OCI-LY7 (cell line): ENCODE measurements around the gene GRID2IP. TPM values are rescaled to one million over a fixed set of nuclear protein-coding genes. Genes with fewer than 3 reads are reported as not detected.

Experiments used
- BruUV-seq: library from RNA; stranded (reverse); fragments of 400-500 nt; replicated peaks from 2 replicates; lab custom pipeline; 2021; lab: Mats Ljungman, UMichigan
- CTCF ChIA-PET: fragments of 300-600 bp; sonication (Branson Sonifier 250); formaldehyde crosslinking; loops from one replicate; lab custom pipeline; 2022; ENCODE audit warnings: antibody characterized with exemption; ENCODE audit not compliant: unreplicated experiment; lab: Charles Lee
- POLR2A ChIA-PET: fragments of 300-600 bp; sonication (Branson Sonifier 250); formaldehyde crosslinking; loops from one replicate; lab custom pipeline; 2022; ENCODE audit warnings: antibody characterized with exemption; lab: Charles Lee
- DNase-seq: peaks from one replicate; pipeline ENCODE4 v3.0.0-alpha.2; 2015; ENCODE audit warnings: low spot score
- H2AFZ ChIP-seq: fragments of 200-600 bp; sonication (generic), shearing (Covaris generic); 2 replicates; pipeline ENCODE4 v1.6.1; 2014; ENCODE audit warnings: mild to moderate bottlenecking, antibody characterized with exemption, low read length, moderate library complexity
- H3K27ac ChIP-seq: fragments of 200-600 bp; sonication (generic); 2 replicates; pipeline ENCODE4 v1.5.1; 2014; ENCODE audit warnings: mixed run types, low read depth, mild to moderate bottlenecking, moderate library complexity, low read length, inconsistent platforms; ENCODE audit not compliant: poor library complexity, severe bottlenecking
- H3K36me3 ChIP-seq: fragments of 200-600 bp; sonication (generic); 2 replicates; pipeline ENCODE4 v1.6.1; 2014; ENCODE audit warnings: mild to moderate bottlenecking, antibody characterized with exemption, low read length, moderate library complexity, mixed read lengths; ENCODE audit not compliant: insufficient read depth
- H3K4me1 ChIP-seq: fragments of 200-600 bp; sonication (generic); 2 replicates; pipeline ENCODE4 v1.5.1; 2014; ENCODE audit warnings: mild to moderate bottlenecking, low read length; ENCODE audit not compliant: insufficient read depth, poor library complexity, severe bottlenecking
- H3K4me2 ChIP-seq: fragments of 200-600 bp; sonication (generic); 2 replicates; pipeline ENCODE4 v1.6.1; 2014; ENCODE audit warnings: mild to moderate bottlenecking, low read length
- H3K4me3 ChIP-seq: fragments of 200-600 bp; sonication (generic); 2 replicates; pipeline ENCODE4 v1.5.1; 2014; ENCODE audit warnings: mild to moderate bottlenecking, low read depth, low read length; ENCODE audit not compliant: poor library complexity, severe bottlenecking
- H3K79me2 ChIP-seq: fragments of 200-600 bp; sonication (generic); 2 replicates; pipeline ENCODE4 v1.6.1; 2016; ENCODE audit warnings: low read depth, mild to moderate bottlenecking, low read length, moderate library complexity, mixed read lengths; ENCODE audit not compliant: insufficient read depth
- H3K9me2 ChIP-seq: fragments of 200-600 bp; sonication (generic); 2 replicates; pipeline ENCODE4 v1.6.1; 2016; ENCODE audit warnings: mild to moderate bottlenecking, low read length, mixed read lengths; ENCODE audit not compliant: insufficient read depth
- H3K9me3 ChIP-seq: fragments of 200-600 bp; sonication (generic); 2 replicates; pipeline ENCODE4 v1.6.1; 2014; ENCODE audit warnings: mild to moderate bottlenecking, mixed run types, low read length, mixed read lengths
- H4K20me1 ChIP-seq: fragments of 200-600 bp; sonication (generic); 2 replicates; pipeline ENCODE4 v1.6.1; 2014; ENCODE audit warnings: mild to moderate bottlenecking, antibody characterized with exemption, low read length, moderate library complexity, mixed read lengths; ENCODE audit not compliant: insufficient read depth
- EZH2phosphoT487 ChIP-seq: fragments of 200-600 bp; sonication (generic); IDR thresholded peaks from 2 replicates; pipeline ENCODE4 v1.6.1; 2018; ENCODE audit warnings: low read depth, borderline replicate concordance, mild to moderate bottlenecking, mixed run types, antibody characterized with exemption, low read length, moderate library complexity, mixed read lengths
- intact Hi-C: fragments of 100-400 bp; cut with micrococcal nuclease; formaldehyde crosslinking; loops from one replicate; pipeline ENCODE4 v1.10.0; 2022; ENCODE audit not compliant: unreplicated experiment
- total RNA-seq, 2 experiments: library from RNA; depleted of rRNA in 1 of 2; stranded (reverse); fragments of >200 nt in 1 of 2; shearing (Covaris generic) in 1 of 2; gene quantifications; 2 replicates each; pipeline ENCODE4 v1.2.3, GENCODE V29; 2014 to 2022
- TF ChIP-seq, protein P1 (sequence below): fragments of 200-600 bp; sonication (generic); conservative IDR thresholded peaks from 2 replicates; pipeline ENCODE4 v1.5.1; 2014; ENCODE audit warnings: mild to moderate bottlenecking, antibody characterized with exemption, low read length, moderate library complexity, mixed read lengths

The GRID2IP gene
- total RNA-seq, 2 experiments from 2014 or later = 0.16 to 0.32 TPM

- Histone ChIP-seq H3K9me2 (no peaks in the 10 kb centered on the region), H3K9me3 (no peaks in the 10 kb centered on the region), H3K4me3 (no peak overlapping the region), H3K36me3 (no peaks in the 10 kb centered on the region), H2AFZ (no peak overlapping the region), H3K79me2 (no peaks in the 10 kb centered on the region), H3K4me2 (no peak overlapping the region), H3K4me1 (no peaks in the 10 kb centered on the region), H4K20me1 (no peaks in the 10 kb centered on the region), H3K27ac (no peak overlapping the region)
- no peak for DNase-seq
- BruUV-seq = no TSS peak
- ChIA-PET CTCF (no interaction called here), POLR2A (no interaction called here)
- TF ChIP-seq, protein P1, sequence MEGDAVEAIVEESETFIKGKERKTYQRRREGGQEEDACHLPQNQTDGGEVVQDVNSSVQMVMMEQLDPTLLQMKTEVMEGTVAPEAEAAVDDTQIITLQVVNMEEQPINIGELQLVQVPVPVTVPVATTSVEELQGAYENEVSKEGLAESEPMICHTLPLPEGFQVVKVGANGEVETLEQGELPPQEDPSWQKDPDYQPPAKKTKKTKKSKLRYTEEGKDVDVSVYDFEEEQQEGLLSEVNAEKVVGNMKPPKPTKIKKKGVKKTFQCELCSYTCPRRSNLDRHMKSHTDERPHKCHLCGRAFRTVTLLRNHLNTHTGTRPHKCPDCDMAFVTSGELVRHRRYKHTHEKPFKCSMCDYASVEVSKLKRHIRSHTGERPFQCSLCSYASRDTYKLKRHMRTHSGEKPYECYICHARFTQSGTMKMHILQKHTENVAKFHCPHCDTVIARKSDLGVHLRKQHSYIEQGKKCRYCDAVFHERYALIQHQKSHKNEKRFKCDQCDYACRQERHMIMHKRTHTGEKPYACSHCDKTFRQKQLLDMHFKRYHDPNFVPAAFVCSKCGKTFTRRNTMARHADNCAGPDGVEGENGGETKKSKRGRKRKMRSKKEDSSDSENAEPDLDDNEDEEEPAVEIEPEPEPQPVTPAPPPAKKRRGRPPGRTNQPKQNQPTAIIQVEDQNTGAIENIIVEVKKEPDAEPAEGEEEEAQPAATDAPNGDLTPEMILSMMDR = no peak
- TF ChIP-seq EZH2phosphoT487 = no peak
- intact Hi-C loops = no loop called here
Observed at GRCh38 chr7:6497637-6497905, 53.7 kb downstream of the GRID2IP start.

GRCh38 chr7:6496842-6497636 is 54.2 kb downstream of the GRID2IP start:
- TF ChIP-seq EZH2phosphoT487 = no peak
- TF ChIP-seq, protein P1 = no peak
- intact Hi-C loops = no loop called here
- ChIA-PET POLR2A (no interaction called here), CTCF (no interaction called here)
- Histone ChIP-seq H3K4me1 (no peaks in the 10 kb centered on the region), H3K9me2 (no peaks in the 10 kb centered on the region), H3K27ac (no peak overlapping the region), H3K4me2 (no peak overlapping the region), H3K36me3 (no peaks in the 10 kb centered on the region), H3K9me3 (no peaks in the 10 kb centered on the region), H2AFZ (no peak overlapping the region), H4K20me1 (no peaks in the 10 kb centered on the region), H3K79me2 (no peaks in the 10 kb centered on the region), H3K4me3 (no peak overlapping the region)
- DNase-seq = no peak
- BruUV-seq = no TSS peak

DNA sequence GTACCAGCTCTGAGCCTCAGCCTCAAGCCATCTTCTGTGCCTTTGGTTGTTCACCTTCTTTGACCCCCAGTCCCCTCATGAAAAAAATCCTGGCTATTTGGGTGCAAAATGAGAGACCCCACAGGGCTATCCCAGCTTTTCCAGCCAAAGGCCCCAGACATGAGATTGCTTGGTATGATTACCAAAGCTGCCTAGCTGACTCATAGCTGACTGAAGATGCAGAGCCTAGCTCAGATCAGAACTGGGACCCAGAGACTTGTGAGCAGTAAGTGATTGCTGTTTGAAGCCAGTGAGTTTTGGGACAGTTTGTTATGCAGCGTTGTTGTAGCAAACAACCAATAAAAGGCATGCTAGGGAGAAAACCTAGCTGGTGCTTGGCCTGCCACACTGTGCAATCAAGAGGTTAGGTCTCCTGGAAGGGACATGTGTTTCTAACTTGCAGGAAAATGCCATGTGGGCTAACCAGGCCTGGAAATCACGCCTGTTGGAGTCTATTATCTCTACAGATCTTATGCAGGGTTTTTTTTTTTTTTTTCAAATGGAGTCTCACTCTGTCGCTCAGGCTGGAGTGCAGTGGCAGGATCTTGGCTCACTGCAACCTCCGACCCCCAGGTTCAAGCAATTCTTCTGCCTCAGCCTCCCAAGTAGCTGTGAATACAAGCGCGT is 55.5 kb downstream of the GRID2IP start:
- TF ChIP-seq, protein P1 = no peak
- no peaks in the 10 kb centered on the region for H3K79me2 ChIP-seq
- no peak for DNase-seq
- no peak overlapping the region for H3K4me2 ChIP-seq
- CTCF ChIA-PET = no interaction called here
- H3K27ac ChIP-seq = no peak overlapping the region
- no peaks in the 10 kb centered on the region for H3K4me1 ChIP-seq
- no peaks in the 10 kb centered on the region for H3K9me2 ChIP-seq
- no TSS peak for BruUV-seq
- H3K4me3 ChIP-seq = no peak overlapping the region
- H3K36me3 ChIP-seq = no peaks in the 10 kb centered on the region
- intact Hi-C loops = no loop called here
- POLR2A ChIA-PET = interaction anchor here (0.7 kb wide), 1 partner anchor 248 kb away, joined by 7 read pairs; no protein-coding TSS in a partner anchor
- no peak overlapping the region for H2AFZ ChIP-seq
- H3K9me3 ChIP-seq = no peaks in the 10 kb centered on the region
- H4K20me1 ChIP-seq = no peaks in the 10 kb centered on the region
